NCI-H226 (cell line): ENCODE data around the gene MCRIP2.

Source experiments
- DNase-seq: peaks from one replicate; pipeline ENCODE4 v3.0.0-alpha.2; 2015

The MCRIP2 gene

DNA sequence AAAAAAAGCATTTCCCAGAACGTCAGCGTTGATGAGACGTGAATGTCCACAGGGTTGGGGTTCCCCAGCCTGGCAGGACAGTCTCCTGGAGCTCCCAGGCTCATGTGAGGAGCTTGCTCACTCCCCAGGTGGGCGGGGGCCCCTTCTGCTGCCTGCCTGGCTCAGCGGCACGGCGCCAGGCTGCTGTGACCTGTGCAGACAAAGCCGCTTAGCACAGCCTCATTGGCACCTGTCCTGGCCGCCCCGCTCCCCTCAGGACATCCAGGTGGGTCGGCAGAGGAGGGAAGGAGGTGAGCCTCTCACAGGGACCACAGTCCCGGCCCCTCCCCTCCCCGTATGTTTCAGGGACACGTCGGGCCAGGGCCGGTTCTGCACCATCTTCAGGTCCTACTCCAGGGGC, 23.8 kb upstream of the MCRIP2 start:
- no peak for DNase-seq

DNA sequence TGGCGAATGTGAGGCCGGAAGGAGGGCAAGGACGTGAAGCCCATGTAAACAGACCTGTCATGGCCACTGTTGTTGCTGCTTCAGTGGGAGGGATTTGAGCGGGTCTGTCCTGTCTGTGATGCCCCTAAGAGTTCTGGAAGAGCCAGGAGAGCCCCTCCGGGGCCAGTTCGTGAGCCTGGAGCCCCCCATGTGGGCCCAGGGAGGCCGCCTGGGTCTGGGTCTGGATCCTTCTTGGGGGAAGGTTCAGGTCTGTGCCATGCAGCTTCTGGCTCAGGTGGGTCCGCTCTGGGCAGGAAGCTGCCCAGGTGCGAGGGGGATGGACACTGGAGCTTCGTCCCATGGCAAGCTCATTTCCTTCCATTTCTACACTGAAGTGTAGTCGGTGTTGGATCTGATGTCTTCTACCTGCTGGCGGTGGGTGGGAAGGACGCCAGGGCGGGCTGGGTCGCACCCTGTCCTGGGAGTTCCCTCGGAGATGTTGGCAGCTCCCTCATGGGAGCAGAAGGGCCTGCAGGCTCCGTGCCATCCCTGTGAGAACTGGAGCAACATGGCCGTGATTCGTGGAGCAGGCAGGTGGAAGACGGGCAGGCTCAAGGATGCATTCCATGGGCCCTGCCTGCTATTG, 22.0 kb upstream of the MCRIP2 start:
- DNase-seq = no peak

DNA sequence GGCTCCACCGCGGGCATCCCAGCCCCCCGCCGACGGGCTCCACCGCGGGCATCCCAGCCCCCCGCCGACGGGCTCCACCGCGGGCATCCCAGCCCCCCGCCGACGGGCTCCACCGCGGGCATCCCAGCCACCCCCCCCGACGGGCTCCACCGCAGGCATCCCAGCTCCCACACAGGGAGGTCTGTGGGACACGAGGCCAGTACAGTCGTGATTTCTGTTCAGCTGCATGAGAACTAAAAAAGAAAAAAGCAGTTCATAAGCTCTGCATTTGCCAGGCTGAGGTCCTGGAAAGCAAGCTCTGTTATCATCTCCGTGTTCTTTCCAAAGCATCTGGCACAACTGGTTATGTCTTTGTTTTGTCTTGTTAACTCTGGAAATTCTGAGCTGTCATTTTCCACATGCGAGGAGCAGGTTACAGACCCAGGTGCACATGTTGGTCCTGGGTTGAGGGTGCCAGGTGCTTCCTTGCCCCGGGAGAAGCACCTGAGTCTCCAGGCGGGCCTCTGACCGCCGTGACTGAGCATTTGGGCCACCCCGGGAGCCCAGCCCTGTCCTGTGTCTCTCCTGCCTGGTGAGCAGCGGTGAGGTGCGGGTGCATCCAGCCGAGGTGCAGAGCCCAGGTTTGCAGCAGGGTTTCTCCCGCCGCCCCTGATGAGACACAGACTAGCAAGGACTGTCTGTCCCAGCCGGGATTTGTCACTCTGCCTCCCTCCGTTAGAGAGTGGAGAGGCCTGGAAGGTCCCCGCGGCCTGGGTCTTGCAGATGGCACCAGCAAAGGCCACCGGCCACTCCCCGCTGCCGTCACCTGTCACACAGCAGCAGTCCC, 20.7 kb upstream of the MCRIP2 start:
- no peak for DNase-seq

DNA sequence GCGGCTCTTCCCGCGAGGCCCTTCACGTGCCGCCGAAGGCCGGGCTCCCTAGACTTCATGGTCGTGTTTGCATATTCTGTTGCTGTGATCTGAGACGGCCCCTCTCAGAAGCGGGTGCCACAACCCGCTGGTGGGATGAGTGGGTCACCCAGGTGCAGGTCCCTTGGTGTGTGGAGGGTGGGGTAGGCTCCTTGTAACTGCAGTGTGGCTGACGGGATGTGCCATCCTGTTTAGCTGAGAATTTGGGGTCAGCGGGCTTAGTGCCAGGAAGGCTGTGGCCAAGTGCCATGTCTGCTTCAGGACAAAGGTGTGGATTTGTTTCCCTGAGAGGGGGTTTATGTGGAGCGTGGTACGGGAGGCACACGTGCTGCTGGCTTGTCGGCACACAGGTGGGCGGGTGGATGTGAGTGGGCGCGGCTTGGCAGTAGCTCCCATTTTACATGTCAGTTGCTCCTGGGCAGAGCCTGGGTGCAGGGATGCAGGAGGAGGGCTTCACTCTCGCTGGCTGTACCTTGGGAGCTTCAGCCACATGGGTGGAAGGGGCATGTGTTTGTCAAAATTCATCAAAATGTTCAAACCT, 20.0 kb upstream of the MCRIP2 start:
- no peak for DNase-seq

DNA sequence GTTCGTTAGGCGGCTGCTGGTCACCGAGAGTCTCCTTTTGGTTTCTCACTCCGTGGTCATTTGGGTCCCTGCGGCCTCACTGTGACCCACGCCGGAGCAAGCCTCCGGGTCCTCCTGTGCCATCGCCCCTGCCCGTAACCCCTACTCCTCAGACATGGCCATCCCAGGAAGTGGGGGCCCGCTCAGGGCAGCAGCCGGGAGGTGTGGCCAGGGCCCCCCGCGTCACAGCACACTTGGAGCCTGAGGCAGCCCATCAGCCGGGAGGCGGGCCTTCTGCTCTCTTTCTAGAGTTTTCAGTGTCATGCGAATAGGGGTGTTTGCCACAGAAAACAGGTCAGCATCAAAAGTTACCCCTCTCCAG, 18.7 kb upstream of the MCRIP2 start:
- DNase-seq = no peak

DNA sequence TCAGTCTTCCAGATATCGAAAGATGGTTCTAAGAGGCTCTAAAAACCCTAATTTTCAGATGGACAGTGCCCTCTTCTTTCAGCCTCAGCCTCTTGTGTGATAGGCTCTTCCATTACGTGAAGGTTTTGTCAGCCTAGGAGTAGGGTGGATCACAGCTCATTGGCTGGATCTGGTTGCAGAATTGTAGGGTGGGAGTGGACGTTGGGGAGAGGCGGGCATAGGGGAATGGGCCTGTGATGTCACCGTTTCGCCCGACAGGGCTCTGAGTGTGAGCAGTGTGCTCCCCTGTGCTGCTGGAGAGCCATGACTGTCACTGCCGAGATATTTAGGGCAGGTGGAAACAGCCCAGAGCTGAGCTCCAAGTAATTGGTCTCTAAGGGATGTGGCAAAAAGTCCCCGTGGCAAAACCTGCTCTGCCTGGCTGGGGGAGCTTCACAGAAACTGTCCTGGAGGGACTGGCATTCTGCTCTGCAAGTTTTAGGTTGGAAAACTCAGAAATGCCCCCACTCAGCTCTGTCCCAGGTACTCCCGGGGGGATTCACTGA, 17.0 kb upstream of the MCRIP2 start:
- no peak for DNase-seq

DNA sequence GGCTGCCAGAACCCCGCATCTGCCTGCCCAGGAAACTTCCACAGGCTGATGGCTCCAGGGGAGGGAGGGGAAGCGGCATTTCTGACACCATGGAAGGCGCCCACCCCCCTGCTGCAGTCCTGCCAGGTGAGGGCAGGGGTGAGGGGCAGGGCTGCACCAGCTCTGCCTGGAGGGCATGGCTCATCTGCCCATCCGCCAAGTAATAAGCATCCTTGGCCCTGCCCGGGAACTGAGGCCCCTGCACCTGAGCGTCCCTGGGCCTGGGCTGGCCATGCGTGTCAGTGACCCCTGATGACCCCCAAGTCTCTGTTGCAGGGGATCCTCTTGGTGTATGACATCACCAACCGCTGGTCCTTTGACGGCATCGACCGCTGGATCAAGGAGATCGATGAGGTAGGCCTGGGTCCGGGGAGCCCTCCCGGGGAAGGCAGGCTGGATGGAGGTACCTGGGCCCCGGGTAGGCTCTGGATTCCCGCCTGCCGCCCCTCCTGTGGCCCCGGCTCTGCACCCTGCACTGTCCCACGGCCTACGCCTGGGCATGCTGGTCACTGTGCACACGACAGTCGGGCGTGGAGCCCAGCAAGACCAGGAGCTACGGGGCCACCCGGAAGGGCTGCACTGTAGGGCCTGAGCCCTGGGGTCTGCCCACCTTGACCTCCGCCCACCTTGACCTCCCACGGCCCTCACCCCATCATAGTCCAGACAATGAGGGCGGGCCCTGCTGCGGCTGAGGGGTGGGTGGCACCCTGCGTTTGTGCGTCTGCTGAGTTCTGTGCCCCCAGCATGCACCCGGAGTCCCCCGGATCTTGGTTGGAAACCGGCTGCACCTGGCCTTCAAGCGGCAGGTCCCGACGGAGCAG, 16.3 kb upstream of the MCRIP2 start:
- DNase-seq = no peak

DNA sequence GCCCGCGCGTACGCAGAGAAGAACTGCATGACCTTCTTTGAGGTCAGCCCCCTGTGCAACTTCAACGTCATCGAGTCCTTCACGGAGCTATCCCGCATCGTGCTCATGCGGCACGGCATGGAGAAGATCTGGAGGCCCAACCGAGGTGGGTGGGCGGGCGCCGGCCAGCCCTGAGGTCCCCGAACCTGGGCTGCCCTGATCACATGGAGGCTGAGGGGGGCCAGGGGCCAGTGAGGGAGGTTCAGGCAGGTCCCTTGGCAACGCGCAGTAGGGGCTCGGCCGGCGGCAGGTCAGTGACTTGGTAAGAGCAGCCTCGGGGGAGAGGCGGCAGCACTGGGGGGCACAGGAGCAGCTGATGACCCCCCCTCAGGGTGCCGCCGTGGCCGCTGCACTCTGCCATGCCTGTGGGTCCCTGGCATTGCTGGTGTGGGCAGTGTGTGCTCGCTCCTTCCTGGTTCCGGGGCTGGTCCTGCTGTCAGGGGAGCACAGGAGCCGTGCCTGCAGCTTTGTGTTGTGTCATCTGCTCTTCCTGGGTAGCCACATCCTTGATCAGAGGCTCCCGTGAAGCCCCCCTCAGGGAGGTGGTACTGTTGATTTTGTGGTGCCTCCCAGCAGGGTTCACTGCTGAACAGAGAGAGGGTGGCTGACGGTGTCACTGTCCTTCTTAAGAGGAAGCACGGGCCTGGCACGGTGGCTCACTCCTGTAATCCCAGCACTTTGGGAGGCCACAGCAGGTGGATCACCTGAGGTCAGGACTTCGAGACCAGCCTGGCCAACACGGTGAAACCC, 15.5 kb upstream of the MCRIP2 start:
- DNase-seq = no peak

DNA sequence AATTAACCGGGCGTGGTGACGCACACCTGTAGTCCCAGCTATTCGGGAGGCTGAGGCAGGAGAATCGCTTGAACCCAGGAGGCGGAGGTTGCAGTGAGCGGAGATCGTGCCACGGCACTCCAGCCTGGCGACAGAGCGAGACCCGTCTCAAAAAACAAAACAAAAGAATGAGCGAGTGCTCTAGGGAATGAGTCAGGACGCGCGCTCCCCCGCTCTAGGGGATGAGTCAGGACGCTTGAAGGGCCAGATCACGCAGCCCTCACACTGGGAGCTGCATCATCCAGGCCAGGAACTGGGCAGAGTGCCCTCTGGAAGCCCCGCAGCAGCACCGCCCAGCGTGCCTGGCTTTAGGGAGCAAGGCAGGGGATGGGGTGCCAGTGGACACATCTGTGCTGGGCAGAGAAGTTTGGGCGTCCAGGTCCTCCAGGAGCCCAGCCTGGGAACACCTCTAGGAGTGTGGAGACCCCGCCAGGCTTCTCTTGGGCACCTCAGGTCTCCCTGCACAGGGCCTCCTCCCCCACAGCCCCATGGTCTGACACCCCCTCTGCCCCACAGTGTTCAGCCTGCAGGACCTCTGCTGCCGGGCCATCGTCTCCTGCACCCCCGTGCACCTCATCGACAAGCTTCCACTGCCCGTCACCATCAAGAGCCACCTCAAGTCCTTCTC, 14.7 kb upstream of the MCRIP2 start:
- DNase-seq = peak; percentile 96

DNA sequence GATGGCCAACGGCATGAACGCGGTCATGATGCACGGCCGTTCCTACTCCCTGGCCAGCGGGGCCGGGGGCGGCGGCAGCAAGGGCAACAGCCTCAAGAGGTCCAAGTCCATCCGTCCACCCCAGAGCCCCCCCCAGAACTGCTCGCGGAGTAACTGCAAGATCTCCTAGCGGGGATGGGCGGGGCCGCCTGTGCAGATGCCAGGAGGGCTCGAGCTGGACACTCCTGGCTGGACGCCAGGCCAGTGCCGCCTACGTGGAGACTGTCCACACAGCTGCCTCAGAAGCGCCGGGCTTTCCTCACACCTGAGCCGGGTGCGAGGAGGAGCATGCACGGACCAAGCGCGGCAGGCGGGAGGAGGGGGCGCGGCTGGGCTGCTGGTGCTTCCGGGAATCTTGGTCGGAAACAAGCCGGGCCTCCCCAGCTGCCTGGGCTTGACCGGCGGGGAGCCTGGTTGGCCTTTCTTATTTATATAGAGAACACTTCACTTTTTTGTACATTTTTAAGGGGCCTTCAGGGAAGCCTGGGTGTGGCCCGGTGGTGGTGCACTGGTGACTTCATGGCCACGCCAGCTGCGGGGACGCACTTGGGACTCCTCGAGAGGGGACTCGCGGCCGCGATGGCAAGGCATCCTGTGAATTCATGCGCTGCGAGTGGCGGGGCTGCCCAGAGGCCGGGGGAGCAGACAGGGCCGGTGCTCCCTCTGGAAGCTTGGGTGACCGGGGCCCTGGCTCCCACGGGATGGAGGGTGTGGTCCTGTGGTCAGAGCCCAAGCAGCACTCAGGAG, 14.0 kb upstream of the MCRIP2 start:
- peak; percentile 94 for DNase-seq

DNA sequence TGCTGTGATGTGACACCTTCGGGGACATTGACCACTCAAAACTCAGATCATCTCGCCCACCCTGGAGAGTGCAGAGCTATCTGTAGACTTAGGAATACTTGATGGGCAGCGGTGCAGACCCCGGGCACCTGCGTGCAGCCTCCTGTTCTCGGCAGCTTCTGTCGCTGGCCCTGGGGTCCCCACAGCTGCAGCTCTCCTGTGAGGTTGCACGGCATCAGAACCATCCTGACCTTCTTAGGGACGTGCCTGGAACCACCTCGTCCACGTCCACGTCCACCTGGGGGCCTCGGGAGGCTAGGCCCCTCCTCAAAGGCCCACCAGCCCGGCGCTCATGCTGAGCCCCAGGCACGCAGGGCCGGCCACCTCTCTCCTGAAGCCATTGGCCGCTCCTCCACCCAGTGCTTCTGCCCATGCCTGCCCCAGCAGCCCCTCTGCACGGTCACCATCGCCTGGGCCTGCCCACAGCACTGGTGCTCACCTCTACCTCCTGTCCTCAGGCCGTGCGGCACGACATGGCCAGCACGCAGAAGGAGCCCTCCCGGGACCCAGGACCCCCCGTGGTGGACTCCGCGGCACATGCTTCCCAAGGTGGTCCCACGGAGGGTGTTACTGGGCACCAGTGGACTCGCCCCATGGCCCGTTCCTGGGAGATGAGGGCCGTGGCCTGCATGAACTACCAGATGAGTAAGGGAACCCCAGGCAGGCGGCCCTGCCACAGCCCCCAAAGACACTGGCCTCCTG, 13.1 kb upstream of the MCRIP2 start:
- DNase-seq = no peak

DNA sequence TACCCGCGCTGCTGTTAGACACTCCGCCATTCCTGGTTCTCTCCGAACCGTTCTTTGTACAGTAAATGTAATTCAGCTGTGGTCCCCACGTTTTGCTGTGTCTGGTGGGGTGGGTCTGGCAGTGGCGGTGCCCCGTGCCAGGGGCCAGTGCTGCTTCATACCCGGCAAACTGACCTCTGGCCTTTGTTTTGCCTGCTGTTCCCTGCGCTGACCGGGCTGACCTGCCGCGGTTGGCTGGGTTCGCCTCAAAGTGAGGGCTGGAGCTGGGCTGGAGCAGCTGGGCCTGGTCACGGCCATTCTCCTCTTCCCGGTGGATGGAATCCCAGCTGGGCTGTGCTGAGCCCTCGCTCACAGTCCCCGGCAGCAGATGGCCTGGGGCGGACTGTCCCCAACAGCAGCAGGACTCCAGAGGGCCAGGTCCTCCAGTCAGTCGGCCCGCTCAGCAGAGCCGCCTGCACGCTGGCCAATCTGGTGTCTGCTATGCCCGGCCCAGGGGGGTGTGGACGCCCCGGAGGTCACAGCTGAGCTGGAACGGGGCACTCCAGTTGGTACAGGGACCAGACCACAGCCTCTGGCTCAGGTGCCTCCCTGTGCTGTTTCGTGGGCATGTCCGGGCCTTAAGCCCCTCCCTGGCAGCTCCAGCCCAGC, 12.3 kb upstream of the MCRIP2 start:
- no peak for DNase-seq

DNA sequence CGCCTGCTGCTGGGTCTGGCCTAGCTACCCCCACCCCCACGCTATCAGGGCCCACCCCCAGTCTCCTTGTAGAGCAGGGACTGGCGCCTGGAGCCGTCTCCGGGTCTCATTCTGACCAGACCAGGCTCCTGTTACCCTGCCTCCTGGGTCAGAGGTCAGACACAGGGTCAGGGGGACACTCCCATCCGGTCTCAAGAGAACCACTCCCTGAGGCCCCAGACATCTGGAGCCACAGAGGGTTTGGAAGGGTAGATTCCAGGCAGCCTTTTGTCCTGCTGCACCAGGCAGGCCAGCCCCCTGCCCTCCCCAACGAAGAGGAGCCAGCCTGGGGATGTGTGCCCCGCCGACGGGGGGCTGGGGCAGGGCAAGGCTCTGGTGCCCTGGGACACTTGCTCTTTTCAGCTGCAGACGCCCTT, 11.8 kb upstream of the MCRIP2 start:
- no peak for DNase-seq

DNA sequence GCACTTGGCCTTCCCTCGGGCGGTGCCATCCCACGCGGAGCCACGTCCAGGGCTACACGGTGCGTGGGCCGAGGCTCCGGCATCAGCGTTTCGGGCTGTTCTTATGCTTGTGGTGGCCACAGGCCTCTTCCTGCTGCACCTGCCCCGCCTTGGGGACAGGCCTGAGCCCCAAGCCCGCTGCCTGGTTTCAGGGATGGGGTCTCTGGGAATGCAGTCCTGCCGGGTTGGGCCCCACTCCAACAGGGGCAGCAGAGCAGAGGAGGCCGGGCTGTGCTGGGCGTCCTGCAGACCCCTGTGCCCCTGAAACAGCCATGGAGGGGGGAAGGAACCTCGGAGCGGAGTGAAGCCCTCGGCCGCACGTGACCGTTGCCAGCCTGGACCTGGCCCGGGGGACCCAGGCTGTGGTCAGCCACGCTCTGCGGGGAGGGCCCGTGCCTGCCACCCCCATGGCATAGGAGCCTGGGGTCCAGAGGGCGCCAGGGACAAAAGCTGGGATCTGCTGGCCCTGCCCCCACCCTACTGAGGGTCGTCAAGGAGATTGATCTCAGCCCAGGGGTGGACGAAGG, 11.3 kb upstream of the MCRIP2 start:
- DNase-seq = no peak

DNA sequence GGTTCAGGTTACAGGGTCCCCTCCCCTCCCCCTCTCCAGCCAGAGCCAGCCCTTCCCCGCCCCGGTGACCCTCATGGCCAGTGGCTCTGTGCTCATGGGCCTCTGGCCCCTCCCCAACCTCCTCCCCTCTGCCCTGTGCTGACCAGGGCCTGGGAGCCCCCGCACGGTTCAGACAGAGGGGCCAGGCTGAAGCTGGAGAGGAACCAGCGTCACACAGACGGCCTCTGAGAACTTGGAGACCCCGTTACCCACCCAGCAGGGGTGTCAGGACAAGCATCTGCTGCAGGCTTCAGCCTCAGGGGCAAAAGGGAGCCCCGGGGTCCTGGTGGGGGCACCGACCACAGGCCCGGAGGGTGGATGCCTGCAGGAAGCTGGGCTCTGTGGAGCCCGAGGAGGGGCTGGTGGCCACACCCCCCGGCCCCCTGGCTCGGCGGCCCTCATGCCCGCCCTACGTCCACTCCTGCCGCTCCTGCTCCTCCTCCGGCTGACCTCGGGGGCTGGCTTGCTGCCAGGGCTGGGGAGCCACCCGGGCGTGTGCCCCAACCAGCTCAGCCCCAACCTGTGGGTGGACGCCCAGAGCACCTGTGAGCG, 10.7 kb upstream of the MCRIP2 start, which contains the start of gene WFIKKN1:
Gene WFIKKN1 (plus strand): TSS at position 171 of the 591 bp plus-strand sequence. CDS start 269 bp downstream, at position 440.
- DNase-seq = peak; percentile 14

DNA sequence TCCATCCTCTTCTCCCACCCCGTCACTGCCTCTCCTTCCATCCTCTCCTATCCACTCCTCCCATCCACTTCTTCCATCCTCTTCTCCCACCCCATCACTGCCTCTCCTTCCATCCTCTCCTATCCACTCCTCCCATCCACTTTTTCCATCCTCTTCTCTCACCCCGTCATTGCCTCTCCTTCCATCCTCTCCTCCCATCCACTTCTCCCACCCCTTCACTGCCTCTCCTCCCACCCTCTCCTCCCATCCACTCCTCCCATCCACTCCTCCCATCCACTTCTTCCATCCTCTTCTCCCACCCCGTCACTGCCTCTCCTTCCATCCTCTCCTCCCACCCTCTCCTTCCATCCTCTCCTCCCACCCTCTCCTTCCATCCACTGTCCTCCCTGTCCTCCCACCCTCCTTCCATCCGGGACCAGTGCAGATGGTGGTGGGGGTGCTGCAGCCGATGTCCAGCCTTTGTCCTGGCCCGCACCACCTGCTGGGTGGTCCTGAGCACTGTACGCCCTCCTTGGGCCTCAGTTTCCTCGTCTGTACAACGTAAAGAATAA, 9.7 kb upstream of the MCRIP2 start:
- no peak for DNase-seq

DNA sequence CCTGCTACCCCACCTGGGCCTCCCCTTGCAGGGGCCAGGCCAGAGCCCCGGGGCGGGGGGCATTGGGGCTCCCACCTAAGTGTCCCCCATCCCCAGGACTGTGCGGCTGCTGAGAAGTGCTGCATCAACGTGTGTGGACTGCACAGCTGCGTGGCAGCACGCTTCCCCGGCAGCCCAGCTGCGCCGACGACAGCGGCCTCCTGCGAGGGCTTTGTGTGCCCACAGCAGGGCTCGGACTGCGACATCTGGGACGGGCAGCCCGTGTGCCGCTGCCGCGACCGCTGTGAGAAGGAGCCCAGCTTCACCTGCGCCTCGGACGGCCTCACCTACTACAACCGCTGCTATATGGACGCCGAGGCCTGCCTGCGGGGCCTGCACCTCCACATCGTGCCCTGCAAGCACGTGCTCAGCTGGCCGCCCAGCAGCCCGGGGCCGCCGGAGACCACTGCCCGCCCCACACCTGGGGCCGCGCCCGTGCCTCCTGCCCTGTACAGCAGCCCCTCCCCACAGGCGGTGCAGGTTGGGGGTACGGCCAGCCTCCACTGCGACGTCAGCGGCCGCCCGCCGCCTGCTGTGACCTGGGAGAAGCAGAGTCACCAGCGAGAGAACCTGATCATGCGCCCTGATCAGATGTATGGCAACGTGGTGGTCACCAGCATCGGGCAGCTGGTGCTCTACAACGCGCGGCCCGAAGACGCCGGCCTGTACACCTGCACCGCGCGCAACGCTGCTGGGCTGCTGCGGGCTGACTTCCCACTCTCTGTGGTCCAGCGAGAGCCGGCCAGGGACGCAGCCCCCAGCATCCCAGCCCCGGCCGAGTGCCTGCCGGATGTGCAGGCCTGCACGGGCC, 8.9 kb upstream of the MCRIP2 start:
- DNase-seq = no peak
